NCI-H2196 treated with DMSO at 0.1 percent for 48 hours (cell line): Measurements from ENCODE around the gene EIF3J.

Experiments used
- DNase-seq: peaks from one replicate; lab custom pipeline; 2025; ENCODE audit not compliant: unreplicated experiment; lab: John Stamatoyannopoulos, UW

Gene EIF3J

DNA sequence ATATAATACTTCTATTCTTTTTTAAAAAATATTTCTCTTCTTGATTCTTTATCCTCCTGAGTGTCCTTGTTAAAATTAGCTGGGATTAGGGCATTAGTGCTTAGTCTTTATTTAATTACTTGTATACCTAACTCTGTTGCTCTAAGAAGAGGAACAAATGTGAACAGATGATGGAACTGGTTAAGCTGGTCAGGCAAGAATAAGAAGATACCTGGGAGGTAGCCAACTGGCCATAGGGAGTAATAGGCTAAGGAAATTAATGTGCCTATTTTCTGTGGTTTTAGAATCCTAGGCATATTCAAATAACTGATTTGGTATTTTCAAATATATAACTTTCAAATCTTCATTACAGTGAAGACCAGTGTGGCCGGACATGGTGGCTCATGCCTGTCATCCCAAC lies 54.4 kb downstream of the EIF3J start:
- DNase-seq: no peak

- no peak for DNase-seq
Observed at GRCh38 chr15:44593042-44593736, 56.2 kb downstream of the EIF3J start.

- DNase-seq: no peak
Observed at GRCh38 chr15:44595246-44595645, 58.3 kb downstream of the EIF3J start.

GRCh38 chr15:44595656-44596510 lies 58.9 kb downstream of the EIF3J start:
- DNase-seq: no peak

DNA sequence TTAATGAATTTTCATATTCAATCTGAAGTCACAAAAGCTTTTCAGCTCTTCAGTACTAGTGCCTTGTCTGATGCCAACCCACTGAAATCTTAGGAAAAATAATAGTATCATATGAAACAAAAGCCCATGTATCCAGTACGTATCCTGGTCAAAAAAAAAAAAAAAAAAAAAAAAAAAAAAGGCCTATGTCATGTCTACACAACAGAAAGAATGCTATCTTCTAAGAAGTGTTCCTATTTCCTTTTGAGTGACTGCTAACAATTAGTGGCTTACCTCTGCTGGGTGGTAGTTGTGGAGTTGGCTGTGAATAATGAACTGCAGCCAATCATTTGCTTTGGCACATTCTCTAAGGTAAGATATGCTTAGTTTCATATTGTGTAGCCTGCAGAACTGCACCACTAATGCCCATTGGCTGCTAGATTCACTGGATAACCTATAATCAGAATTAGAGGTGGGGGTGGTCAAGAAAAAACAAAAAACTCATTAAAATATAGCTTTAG lies 59.6 kb downstream of the EIF3J start:
- no peak for DNase-seq

GRCh38 chr15:44598066-44598465 lies 61.1 kb downstream of the EIF3J start:
- no peak for DNase-seq

- no peak for DNase-seq
Observed at GRCh38 chr15:44598892-44599291, 61.9 kb downstream of the EIF3J start.

DNA sequence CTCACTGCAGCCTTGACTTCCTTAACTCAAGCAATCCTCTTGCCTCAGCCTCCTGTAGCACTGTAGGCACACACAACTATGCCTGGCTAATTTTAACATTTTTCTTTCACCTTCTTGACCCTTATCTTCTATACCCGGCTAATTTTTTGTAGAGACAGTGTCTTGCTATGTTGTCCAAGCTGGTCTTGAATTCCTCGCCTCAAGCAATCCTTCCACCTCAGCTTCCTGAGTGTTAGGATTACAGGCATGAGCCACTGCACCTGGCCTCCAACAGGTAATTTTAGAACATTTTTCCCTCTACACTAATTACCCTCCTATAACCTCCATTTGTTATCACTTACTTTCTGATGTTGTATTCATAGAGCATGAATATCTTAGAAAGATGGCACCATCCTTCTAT lies 66.2 kb downstream of the EIF3J start:
- no peak for DNase-seq

GRCh38 chr15:44606740-44607139 lies 69.8 kb downstream of the EIF3J start:
- DNase-seq: no peak
